DND-41 (cell line): ENCODE measurements around the gene GLRX2.

ENCODE experiments used
- ATAC-seq: fragments of 200-7000 bp; cut with Tn5 transposase; 3 replicates; pipeline ENCODE4 v1.9.1; 2021; ENCODE audit warnings: low read depth; ENCODE audit not compliant: insufficient read depth
- DNase-seq: peaks from one replicate; pipeline ENCODE4 v3.0.0-alpha.2; 2020
- H2AFZ ChIP-seq: 2 replicates; pipeline ENCODE4 v1.6.0; 2012; ENCODE audit warnings: low read depth, low read length
- H3K27ac ChIP-seq: 2 replicates; pipeline ENCODE4 v1.5.1; 2012; ENCODE audit warnings: low read length, inconsistent platforms
- H3K27me3 ChIP-seq: fragments of 200-600 bp; sonication (generic); 2 replicates; pipeline ENCODE4 v1.6.0; 2012; ENCODE audit warnings: low read length, mild to moderate bottlenecking, inconsistent platforms; ENCODE audit not compliant: insufficient read depth, poor library complexity
- H3K36me3 ChIP-seq: 2 replicates; pipeline ENCODE4 v1.5.1; 2012; ENCODE audit warnings: low read length, inconsistent platforms; ENCODE audit not compliant: insufficient read depth
- H3K4me1 ChIP-seq: 2 replicates; pipeline ENCODE4 v1.5.1; 2012; ENCODE audit warnings: mild to moderate bottlenecking, low read length; ENCODE audit not compliant: insufficient read depth
- H3K4me2 ChIP-seq: 2 replicates; pipeline ENCODE4 v1.6.0; 2012; ENCODE audit warnings: mild to moderate bottlenecking, moderate library complexity, low read length, inconsistent platforms; ENCODE audit not compliant: insufficient read depth
- H3K4me3 ChIP-seq, 2 experiments: fragments of 200-600 bp in 1 of 2; shearing (Covaris generic) in 1 of 2; 2 replicates each; pipeline ENCODE4 v1.5.1; 2012 to 2016; ENCODE audit warnings: inconsistent platforms in 2 of 2, low read length in 2 of 2, mild to moderate bottlenecking in 2 of 2, low read depth in 1 of 2, moderate library complexity in 1 of 2
- H3K79me2 ChIP-seq: 2 replicates; pipeline ENCODE4 v1.6.0; 2012; ENCODE audit warnings: low read length, inconsistent platforms; ENCODE audit not compliant: insufficient read depth
- H3K9ac ChIP-seq: 2 replicates; pipeline ENCODE4 v1.6.0; 2012; ENCODE audit warnings: low read depth, mild to moderate bottlenecking, inconsistent platforms, low read length, moderate library complexity
- H3K9me3 ChIP-seq: 2 replicates; pipeline ENCODE4 v1.5.1; 2012; ENCODE audit warnings: low read length, moderate library complexity, mild to moderate bottlenecking, inconsistent platforms; ENCODE audit not compliant: insufficient read depth, severe bottlenecking
- H4K20me1 ChIP-seq: 2 replicates; pipeline ENCODE4 v1.6.0; 2012; ENCODE audit warnings: low read length; ENCODE audit not compliant: insufficient read depth
- CTCF ChIP-seq: IDR thresholded peaks from 2 replicates; pipeline ENCODE4 v1.5.1; 2012; ENCODE audit warnings: borderline replicate concordance, low read length, moderate library complexity, mild to moderate bottlenecking; ENCODE audit not compliant: poor library complexity, severe bottlenecking; ENCODE audit errors: extremely low read depth
- EZH2 ChIP-seq: IDR thresholded peaks from 3 replicates; pipeline ENCODE4 v1.6.1; 2012; ENCODE audit warnings: borderline replicate concordance, low read depth, mild to moderate bottlenecking, moderate library complexity, low read length, inconsistent platforms; ENCODE audit not compliant: severe bottlenecking

Gene GLRX2

GRCh38 chr1:193062698-193063463 is 42.3 kb downstream of the GLRX2 start:
- 0 out of 2 replicates have a peak overlapping the region, but pooled peaks have one; percentile 17 for H3K4me2 ChIP-seq
- ATAC-seq: no peak

GRCh38 chr1:193060938-193061337 is 44.3 kb downstream of the GLRX2 start:
- no peaks in the 10 kb centered on the region for H3K27me3 ChIP-seq
- no peaks in the 10 kb centered on the region for H3K9me3 ChIP-seq
- H3K27ac ChIP-seq: peak overlapping the region; percentile 88; the same call in 1 of the 2 replicates
- DNase-seq (no peak), ATAC-seq (no peak)
- peaks cover 28% of the 10 kb centered on the region; the same call in 1 of the 2 replicates for H4K20me1 ChIP-seq
- peaks cover 47% of the 10 kb centered on the region for H3K4me1 ChIP-seq
- H3K79me2 ChIP-seq: peaks cover 98% of the 10 kb centered on the region
- H3K4me2 ChIP-seq: peak overlapping the region; percentile 73
- peak overlapping the region; percentile 73 to 93; a peak in 3 of 4 replicates for H3K4me3 ChIP-seq
- TF ChIP-seq CTCF (no peak), EZH2 (no peak)
- peak overlapping the region; percentile 87 for H3K9ac ChIP-seq
- peaks cover 2% of the 10 kb centered on the region; the same call in 1 of the 2 replicates for H3K36me3 ChIP-seq
- H2AFZ ChIP-seq: no peak overlapping the region

More at GRCh38 chr1:193062698-193063463, 42.3 kb downstream of the GLRX2 start:
- Histone ChIP-seq H2AFZ (no peak overlapping the region), H3K4me1 (peaks cover 31% of the 10 kb centered on the region), H3K9ac (no peak overlapping the region), H3K27me3 (no peaks in the 10 kb centered on the region), H3K36me3 (peaks cover 3% of the 10 kb centered on the region; the same call in 1 of the 2 replicates), H4K20me1 (peaks cover 27% of the 10 kb centered on the region; the same call in 1 of the 2 replicates), H3K4me3 (no peak overlapping the region), H3K79me2 (peaks cover 97% of the 10 kb centered on the region), H3K9me3 (no peaks in the 10 kb centered on the region), H3K27ac (no peak overlapping the region)
- DNase-seq: no peak
- TF ChIP-seq CTCF: no peak
- no peak for TF ChIP-seq EZH2

- Histone ChIP-seq H3K9me3 (no peaks in the 10 kb centered on the region), H3K36me3 (peaks cover 2% of the 10 kb centered on the region; the same call in 1 of the 2 replicates), H3K79me2 (peaks cover 98% of the 10 kb centered on the region), H3K4me3 (peak overlapping the region; percentile 73 to 93), H3K27ac (peak overlapping the region; percentile 88; the same call in 1 of the 2 replicates), H3K27me3 (no peaks in the 10 kb centered on the region), H3K4me1 (peaks cover 47% of the 10 kb centered on the region), H3K9ac (peak overlapping the region; percentile 87), H4K20me1 (peaks cover 25% of the 10 kb centered on the region; the same call in 1 of the 2 replicates), H2AFZ (peak overlapping the region; percentile 95), H3K4me2 (peak overlapping the region; percentile 73)
- TF ChIP-seq CTCF: no peak
- TF ChIP-seq EZH2: no peak
- DNase-seq (no peak), ATAC-seq (no peak)
Observed at GRCh38 chr1:193060406-193060805, 44.8 kb downstream of the GLRX2 start.
